Hepatocyte (in vitro differentiated cells): Measurements from ENCODE around the gene OGFOD2.

ENCODE experiments used
- EZH2 ChIP-seq: fragments of 200-600 bp; sonication (generic); IDR thresholded peaks from 2 replicates; pipeline ENCODE4 v1.6.1; 2016; ENCODE audit warnings: antibody characterized with exemption, mild to moderate bottlenecking, borderline replicate concordance
- EZH2phosphoT487 ChIP-seq: fragments of 200-600 bp; sonication (generic); IDR thresholded peaks from one replicate; pipeline ENCODE4 v1.6.1; 2018; ENCODE audit warnings: antibody characterized with exemption, mild to moderate bottlenecking, low read depth, moderate library complexity; ENCODE audit not compliant: unreplicated experiment, severe bottlenecking
- TF ChIP-seq, protein P1 (sequence below): fragments of 200-600 bp; sonication (generic); IDR thresholded peaks from 2 replicates; pipeline ENCODE4 v1.5.1; 2016; ENCODE audit warnings: antibody characterized with exemption, mild to moderate bottlenecking; ENCODE audit not compliant: poor library complexity

DNA sequence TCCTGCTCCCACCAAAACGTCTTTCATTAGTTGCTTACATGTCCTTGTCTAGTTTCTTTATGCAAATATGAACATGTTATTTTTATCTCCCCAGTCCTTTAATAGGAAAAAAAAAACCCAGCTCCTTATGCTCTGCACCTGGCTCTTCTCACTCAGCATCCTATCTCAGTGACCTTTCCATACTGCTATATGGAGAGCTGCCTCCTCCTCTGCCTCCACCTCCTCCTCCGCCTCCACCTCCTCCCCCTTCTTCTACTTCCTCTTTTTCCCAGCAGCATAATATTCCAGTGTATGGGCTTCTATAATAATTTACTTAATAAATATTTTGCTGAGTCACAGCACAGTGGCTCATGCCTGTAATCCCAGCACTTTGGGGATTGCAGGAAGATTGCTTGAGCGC lies 40.3 kb upstream of the OGFOD2 start:
- TF ChIP-seq EZH2phosphoT487 (no peak), EZH2 (no peak)
- TF ChIP-seq, protein P1, sequence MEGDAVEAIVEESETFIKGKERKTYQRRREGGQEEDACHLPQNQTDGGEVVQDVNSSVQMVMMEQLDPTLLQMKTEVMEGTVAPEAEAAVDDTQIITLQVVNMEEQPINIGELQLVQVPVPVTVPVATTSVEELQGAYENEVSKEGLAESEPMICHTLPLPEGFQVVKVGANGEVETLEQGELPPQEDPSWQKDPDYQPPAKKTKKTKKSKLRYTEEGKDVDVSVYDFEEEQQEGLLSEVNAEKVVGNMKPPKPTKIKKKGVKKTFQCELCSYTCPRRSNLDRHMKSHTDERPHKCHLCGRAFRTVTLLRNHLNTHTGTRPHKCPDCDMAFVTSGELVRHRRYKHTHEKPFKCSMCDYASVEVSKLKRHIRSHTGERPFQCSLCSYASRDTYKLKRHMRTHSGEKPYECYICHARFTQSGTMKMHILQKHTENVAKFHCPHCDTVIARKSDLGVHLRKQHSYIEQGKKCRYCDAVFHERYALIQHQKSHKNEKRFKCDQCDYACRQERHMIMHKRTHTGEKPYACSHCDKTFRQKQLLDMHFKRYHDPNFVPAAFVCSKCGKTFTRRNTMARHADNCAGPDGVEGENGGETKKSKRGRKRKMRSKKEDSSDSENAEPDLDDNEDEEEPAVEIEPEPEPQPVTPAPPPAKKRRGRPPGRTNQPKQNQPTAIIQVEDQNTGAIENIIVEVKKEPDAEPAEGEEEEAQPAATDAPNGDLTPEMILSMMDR: no peak
